ENCODE results near the gene KAT6B.
A peak's percentile ranks its signal among the peaks of the same experiment; 100 is the strongest.

The KAT6B gene

GRCh38 chr10:74922921-74923320 is 96.5 kb downstream of the KAT6B start:
- DNase-seq (ENCODE audit: low spot score), result no peak

- DNase-seq (ENCODE audit: low spot score), result no peak
These were observed 97.2 kb downstream of the KAT6B start for GRCh38 chr10:74923556-74923955.

GRCh38 chr10:74924251-74924963 is 98.0 kb downstream of the KAT6B start:
- DNase-seq (ENCODE audit: low spot score), result peak; percentile 60

- no peak for DNase-seq (ENCODE audit: low spot score)
These were observed 98.9 kb downstream of the KAT6B start for GRCh38 chr10:74925291-74925690.

GRCh38 chr10:74925708-74926107 is 99.3 kb downstream of the KAT6B start:
- DNase-seq (ENCODE audit: low spot score), result no peak

GRCh38 chr10:74926791-74927585 is 100.6 kb downstream of the KAT6B start:
- DNase-seq (ENCODE audit: low spot score), result no peak

- DNase-seq (ENCODE audit: low spot score), result no peak
These were observed 101.3 kb downstream of the KAT6B start for GRCh38 chr10:74927701-74928100.

GRCh38 chr10:74928742-74929191 is 102.4 kb downstream of the KAT6B start:
- no peak for DNase-seq (ENCODE audit: low spot score)

- DNase-seq (ENCODE audit: low spot score), result peak; percentile 17
These were observed 102.8 kb downstream of the KAT6B start for GRCh38 chr10:74929197-74929596.

GRCh38 chr10:74930965-74931364 is 104.6 kb downstream of the KAT6B start:
- DNase-seq (ENCODE audit: low spot score), result no peak

- DNase-seq (ENCODE audit: low spot score), result no peak
These were observed 106.2 kb downstream of the KAT6B start for GRCh38 chr10:74932648-74933047.

GRCh38 chr10:74934100-74934812 is 107.9 kb downstream of the KAT6B start:
- DNase-seq (ENCODE audit: low spot score), result no peak

GRCh38 chr10:74936577-74937265 is 110.3 kb downstream of the KAT6B start:
- DNase-seq (ENCODE audit: low spot score), result no peak

GRCh38 chr10:74937266-74937856 is 111.0 kb downstream of the KAT6B start:
- DNase-seq (ENCODE audit: low spot score), result no peak

GRCh38 chr10:74944205-74944604 is 117.8 kb downstream of the KAT6B start:
- no peak for DNase-seq (ENCODE audit: low spot score)

GRCh38 chr10:74947781-74948401 is 121.5 kb downstream of the KAT6B start:
- no peak for DNase-seq (ENCODE audit: low spot score)

GRCh38 chr10:74949034-74949832 is 122.8 kb downstream of the KAT6B start:
- peak; percentile 34 for DNase-seq (ENCODE audit: low spot score)

GRCh38 chr10:74949843-74950765 is 123.7 kb downstream of the KAT6B start:
- DNase-seq (ENCODE audit: low spot score), result peak; percentile 11

- no peak for DNase-seq (ENCODE audit: low spot score)
These were observed 126.8 kb downstream of the KAT6B start for GRCh38 chr10:74953214-74953613.

All from hepatic stellate cell (primary cell).